22Rv1 (cell line): ENCODE measurements around the gene SEC14L5.

ENCODE experiments used
- ZFX ChIP-seq: fragments of 450-650 bp; IDR thresholded peaks from 2 replicates; pipeline ENCODE4 v1.6.1; 2017; ENCODE audit warnings: antibody characterized with exemption, borderline replicate concordance
- TF ChIP-seq, protein P1 (sequence below): fragments of 450-650 bp; IDR thresholded peaks from 2 replicates; pipeline ENCODE4 v1.5.1; 2017; ENCODE audit warnings: mild to moderate bottlenecking

DNA sequence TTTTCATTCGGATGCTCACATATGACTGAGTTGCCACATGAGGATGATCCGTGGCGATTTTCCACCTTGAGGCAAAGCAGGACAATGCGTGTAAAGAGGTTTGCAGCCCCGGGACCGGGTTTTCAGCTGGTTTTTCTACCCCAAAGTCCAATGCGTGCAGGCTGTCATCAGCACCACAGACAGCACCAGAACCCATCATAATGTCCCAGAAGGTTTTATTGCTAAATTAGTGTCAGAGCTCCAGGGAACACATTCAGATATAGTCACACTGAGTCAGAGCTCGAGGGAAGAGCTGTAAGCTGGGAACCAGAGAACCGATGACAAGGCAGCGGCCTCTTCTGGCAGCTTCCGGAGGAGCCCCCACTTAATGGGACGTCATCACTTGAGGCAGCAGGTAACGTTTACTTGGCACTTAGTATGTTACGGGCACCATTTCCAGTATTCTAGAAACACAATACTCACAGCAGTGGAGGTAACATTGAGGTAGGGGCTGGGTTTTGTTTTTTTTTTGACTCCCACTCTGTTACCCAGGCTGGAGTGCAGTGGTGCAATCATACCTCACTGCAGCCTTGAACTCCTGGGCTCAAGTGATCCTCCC, 84.5 kb downstream of the SEC14L5 start:
- TF ChIP-seq, protein P1, sequence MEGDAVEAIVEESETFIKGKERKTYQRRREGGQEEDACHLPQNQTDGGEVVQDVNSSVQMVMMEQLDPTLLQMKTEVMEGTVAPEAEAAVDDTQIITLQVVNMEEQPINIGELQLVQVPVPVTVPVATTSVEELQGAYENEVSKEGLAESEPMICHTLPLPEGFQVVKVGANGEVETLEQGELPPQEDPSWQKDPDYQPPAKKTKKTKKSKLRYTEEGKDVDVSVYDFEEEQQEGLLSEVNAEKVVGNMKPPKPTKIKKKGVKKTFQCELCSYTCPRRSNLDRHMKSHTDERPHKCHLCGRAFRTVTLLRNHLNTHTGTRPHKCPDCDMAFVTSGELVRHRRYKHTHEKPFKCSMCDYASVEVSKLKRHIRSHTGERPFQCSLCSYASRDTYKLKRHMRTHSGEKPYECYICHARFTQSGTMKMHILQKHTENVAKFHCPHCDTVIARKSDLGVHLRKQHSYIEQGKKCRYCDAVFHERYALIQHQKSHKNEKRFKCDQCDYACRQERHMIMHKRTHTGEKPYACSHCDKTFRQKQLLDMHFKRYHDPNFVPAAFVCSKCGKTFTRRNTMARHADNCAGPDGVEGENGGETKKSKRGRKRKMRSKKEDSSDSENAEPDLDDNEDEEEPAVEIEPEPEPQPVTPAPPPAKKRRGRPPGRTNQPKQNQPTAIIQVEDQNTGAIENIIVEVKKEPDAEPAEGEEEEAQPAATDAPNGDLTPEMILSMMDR: no peak
- TF ChIP-seq ZFX: no peak
